RPMI7951 (cell line): Measurements from ENCODE around the gene COL26A1. TPM values are rescaled to one million over a fixed set of nuclear protein-coding genes. Genes with fewer than 3 reads are reported as not detected.
A peak's percentile ranks its signal among the peaks of the same experiment; 100 is the strongest.
"Not testable (repeated sequence)": the region's sequence is repeated elsewhere in the genome, so short reads cannot be mapped to it uniquely, and the experiment has no call there.

Experiments used
- DNase-seq: peaks from one replicate; pipeline ENCODE4 v3.0.0-alpha.2; 2012; ENCODE audit warnings: low read depth
- total RNA-seq: library from RNA; depleted of rRNA; stranded (reverse); fragments of >200 nt; shearing (Covaris generic); gene quantifications from 2 replicates; pipeline ENCODE4 v1.2.3, GENCODE V29; 2014

COL26A1 gene
- total RNA-seq, 1 experiment from 2014 or later = 0.60 TPM

- DNase-seq = peak; percentile 61
These were observed 188.2 kb downstream of the COL26A1 start for GRCh38 chr7:101550641-101551541.

- no peak for DNase-seq
These were observed 190.5 kb downstream of the COL26A1 start for GRCh38 chr7:101553018-101553770.

GRCh38 chr7:101553771-101554445 lies 191.2 kb downstream of the COL26A1 start:
- no peak for DNase-seq

- DNase-seq = no peak
These were observed 192.1 kb downstream of the COL26A1 start for GRCh38 chr7:101554584-101555268.

- no peak for DNase-seq
These were observed 192.7 kb downstream of the COL26A1 start for GRCh38 chr7:101555269-101555920.

GRCh38 chr7:101555921-101556275 lies 193.2 kb downstream of the COL26A1 start:
- DNase-seq = no peak

GRCh38 chr7:101556453-101556968 lies 193.8 kb downstream of the COL26A1 start:
- DNase-seq = no peak

- no peak for DNase-seq
These were observed 194.7 kb downstream of the COL26A1 start for GRCh38 chr7:101557421-101557820.

- DNase-seq = no peak
These were observed 195.5 kb downstream of the COL26A1 start for GRCh38 chr7:101557978-101558741.

- no peak for DNase-seq
These were observed 196.2 kb downstream of the COL26A1 start for GRCh38 chr7:101558742-101559325.

- DNase-seq = no peak
These were observed 196.9 kb downstream of the COL26A1 start for GRCh38 chr7:101559586-101559985.

- not testable (repeated sequence) for DNase-seq
These were observed 197.3 kb downstream of the COL26A1 start for GRCh38 chr7:101560021-101560420.

- no peak for DNase-seq
These were observed 198.2 kb downstream of the COL26A1 start for GRCh38 chr7:101560856-101561255.

- not testable (repeated sequence) for DNase-seq
These were observed 198.6 kb downstream of the COL26A1 start for GRCh38 chr7:101561293-101561692.

- no peak for DNase-seq
These were observed 200.0 kb downstream of the COL26A1 start for GRCh38 chr7:101562531-101563197.

GRCh38 chr7:101563198-101563901 lies 200.7 kb downstream of the COL26A1 start:
- DNase-seq = no peak

GRCh38 chr7:101563943-101564777 lies 201.5 kb downstream of the COL26A1 start:
- no peak for DNase-seq

- DNase-seq = peak; percentile 47
These were observed 202.1 kb downstream of the COL26A1 start for GRCh38 chr7:101564778-101565211.
